DOHH2 (cell line): ENCODE results near the gene BPI.

ENCODE experiments used
- EZH2phosphoT487 ChIP-seq: fragments of 200-600 bp; sonication (generic); IDR thresholded peaks from 2 replicates; pipeline ENCODE4 v1.6.1; 2017; ENCODE audit warnings: borderline replicate concordance, mild to moderate bottlenecking, antibody characterized with exemption, low read length, moderate library complexity, mixed read lengths
- TF ChIP-seq, protein P1 (sequence below): fragments of 200-600 bp; sonication (generic); IDR thresholded peaks from one replicate; pipeline ENCODE4 v1.5.1; 2014; ENCODE audit warnings: antibody characterized with exemption, mild to moderate bottlenecking, low read depth, low read length; ENCODE audit not compliant: poor library complexity, severe bottlenecking

DNA sequence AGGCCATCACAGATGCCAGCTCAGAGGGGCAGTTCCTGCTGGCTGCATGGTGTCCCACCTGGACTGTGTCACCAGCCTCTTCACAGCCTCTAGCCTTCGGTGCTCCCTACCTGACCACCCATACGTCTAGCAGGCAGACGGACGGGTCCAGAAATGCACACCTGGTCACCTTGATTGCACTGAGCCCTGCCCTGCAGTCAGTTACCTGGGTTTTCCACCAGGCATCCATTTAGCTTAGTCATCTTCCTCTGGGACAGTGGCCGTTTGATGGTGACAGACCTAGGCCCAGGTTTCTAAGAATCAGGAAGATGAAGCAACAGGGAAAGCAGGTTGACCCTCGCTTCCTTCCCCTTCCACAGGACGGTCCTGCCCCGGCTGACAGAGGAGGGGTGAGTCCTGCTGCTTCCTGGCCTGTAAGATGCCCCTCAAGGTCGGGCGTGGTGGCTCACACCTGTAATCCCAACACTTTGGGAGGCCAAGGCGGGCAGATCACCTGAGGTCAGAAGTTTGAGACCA, 9.8 kb upstream of the BPI start:
- TF ChIP-seq, protein P1, sequence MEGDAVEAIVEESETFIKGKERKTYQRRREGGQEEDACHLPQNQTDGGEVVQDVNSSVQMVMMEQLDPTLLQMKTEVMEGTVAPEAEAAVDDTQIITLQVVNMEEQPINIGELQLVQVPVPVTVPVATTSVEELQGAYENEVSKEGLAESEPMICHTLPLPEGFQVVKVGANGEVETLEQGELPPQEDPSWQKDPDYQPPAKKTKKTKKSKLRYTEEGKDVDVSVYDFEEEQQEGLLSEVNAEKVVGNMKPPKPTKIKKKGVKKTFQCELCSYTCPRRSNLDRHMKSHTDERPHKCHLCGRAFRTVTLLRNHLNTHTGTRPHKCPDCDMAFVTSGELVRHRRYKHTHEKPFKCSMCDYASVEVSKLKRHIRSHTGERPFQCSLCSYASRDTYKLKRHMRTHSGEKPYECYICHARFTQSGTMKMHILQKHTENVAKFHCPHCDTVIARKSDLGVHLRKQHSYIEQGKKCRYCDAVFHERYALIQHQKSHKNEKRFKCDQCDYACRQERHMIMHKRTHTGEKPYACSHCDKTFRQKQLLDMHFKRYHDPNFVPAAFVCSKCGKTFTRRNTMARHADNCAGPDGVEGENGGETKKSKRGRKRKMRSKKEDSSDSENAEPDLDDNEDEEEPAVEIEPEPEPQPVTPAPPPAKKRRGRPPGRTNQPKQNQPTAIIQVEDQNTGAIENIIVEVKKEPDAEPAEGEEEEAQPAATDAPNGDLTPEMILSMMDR, result no peak
- TF ChIP-seq EZH2phosphoT487, result no peak
